ENCODE measurements around the gene MED22. TPM values are rescaled to one million over a fixed set of nuclear protein-coding genes. Genes with fewer than 3 reads are reported as not detected.
A peak's percentile ranks its signal among the peaks of the same experiment; 100 is the strongest.
"Not testable (repeated sequence)": the region's sequence is repeated elsewhere in the genome, so short reads cannot be mapped to it uniquely, and the experiment has no call there.

MED22 gene
- polyA plus RNA-seq, 3 donors = 22.9 to 32.5 (median 29.2) TPM

DNA sequence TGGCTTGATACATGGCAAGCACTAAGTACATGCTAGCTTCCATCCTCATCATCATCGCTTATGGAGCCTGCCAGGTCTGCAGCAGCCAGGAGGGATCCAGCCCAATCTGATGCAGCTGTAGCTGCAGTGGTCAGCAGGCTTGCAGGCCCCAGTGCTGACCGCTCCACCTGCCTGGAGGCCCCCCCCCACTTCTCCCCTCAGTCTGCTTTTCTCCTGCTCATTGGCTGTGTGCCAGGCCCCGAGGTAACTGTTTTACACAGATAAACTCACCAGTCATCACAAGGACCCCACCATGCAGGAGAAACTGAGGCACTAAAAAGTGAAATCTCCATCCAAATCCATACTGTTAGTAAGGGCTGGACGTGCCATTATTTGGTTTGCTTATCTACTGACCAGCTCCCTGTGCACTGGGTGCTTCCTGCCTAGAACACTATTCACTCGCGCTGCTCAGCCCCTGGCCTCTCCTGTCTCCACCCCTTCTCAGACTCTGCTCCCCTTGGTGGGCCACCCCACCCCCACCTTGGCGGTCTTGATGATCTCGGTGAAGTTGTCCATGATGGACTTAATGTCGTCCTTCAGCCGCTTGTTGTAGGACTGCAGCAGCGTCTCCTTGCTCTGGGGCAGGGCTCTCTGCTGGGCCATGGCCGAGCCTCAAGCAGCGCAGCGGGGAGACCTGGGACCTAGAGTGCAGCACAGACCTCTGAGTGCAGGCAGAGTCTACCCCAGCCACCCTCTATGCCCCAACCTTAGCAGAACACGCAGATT, 1.7 kb downstream of the MED22 start:
- no peak for DNase-seq (ENCODE audit: extremely low read depth in 1 of 11, low read depth in 9 of 11, low spot score in 4 of 11)

DNA sequence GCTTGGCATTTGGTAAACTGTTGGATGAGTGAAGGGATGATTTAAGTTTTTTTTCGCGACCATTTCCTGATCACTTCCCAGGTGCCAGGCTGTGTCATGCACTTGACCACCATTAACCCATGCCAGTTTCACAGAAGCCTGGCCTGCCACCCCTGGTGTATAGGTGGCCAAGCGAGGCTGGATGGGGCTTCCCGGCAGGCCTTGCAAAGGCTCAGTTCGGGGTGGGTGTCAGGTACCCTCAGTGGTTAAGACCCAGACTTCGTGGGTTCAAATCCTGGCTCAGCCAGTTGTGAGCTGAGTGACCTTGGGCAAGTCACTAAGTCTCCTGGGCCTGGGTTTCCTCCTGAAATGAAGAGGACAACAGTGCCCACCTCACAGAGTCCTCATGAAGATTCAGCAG, 2.3 kb downstream of the MED22 start:
- no peak for DNase-seq (ENCODE audit: extremely low read depth in 1 of 11, low read depth in 9 of 11, low spot score in 4 of 11)

DNA sequence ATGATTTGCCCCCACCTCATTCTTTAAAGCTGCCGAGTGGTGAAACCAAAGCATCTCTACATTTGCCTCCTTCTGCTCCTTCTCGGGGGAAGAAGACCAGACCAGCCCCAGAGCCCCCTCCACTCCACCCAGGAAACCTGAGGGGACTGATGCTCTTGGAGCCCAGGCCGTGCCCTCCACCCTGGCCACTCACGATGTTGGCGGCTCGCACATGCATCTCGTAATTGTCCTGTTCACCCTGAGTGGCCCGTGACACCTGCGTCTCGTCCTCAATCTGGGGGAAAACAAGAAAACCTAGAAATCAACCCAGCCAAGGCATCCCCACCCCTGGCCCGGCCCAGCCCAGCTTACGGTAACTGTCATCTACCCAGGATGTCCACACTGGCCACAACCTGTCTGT, 3.0 kb downstream of the MED22 start:
- DNase-seq (ENCODE audit: extremely low read depth in 1 of 11, low read depth in 9 of 11, low spot score in 4 of 11) = no peak

DNA sequence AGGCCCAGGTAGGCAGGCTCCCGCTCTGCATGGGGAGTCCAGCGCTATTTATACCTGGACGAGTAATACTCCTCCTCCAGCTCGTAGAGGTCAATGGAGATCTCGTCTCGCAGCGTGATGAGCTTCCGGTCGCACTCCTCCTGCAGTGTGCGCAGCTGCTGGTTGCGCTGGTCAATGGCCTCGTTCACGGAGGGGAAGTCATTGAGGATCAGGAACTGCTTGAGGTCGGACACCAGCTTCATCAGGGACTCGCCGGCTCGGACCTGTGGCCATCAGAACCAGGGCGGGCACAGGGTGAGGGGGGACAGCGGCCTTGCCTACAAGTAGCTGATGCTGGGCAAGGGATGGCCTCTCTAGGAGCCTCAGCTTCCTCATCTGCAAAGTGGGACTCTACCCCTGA, 3.9 kb downstream of the MED22 start:
- DNase-seq (ENCODE audit: extremely low read depth in 1 of 11, low read depth in 9 of 11, low spot score in 4 of 11) = no peak

DNA sequence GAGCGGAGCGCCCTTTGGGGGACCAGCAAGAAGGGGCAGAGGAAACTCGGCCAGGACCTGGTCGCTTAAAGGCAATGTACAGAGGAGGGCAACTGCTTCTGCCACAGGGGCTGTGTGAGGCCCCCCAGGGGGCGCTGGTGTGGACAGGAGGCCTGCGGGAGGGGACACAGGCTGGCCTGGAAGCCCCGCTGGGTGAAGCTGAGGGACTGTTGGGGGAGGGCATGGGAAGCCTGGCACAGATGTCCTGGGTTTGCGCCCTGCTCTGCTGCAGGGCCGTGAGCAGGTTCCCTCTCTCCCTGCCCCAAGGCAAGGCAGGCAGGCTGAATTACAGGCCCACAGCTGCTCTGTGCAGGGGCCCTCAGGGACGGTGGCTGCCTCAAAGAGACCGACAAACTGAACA, 5.4 kb downstream of the MED22 start:
- no peak for DNase-seq (ENCODE audit: extremely low read depth in 1 of 11, low read depth in 9 of 11, low spot score in 4 of 11)

DNA sequence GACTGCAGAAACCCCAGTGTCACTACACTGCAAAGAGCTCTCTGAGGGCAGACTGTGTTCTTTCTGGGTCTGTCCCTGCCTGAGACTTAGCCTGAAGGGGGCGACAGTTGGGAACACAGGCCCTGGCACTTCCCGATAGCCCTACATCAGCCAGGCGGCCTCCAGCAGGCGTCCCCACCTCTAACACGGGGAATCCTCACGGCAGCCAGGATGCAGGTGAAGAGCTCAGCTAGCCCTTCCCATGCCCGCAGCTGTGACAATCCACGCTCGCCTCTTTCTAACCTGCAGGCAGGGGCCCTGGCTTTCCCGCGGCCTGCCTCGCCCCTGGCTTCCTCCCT, 5.9 kb downstream of the MED22 start:
- no peak for DNase-seq (ENCODE audit: extremely low read depth in 1 of 11, low read depth in 9 of 11, low spot score in 4 of 11)

DNA sequence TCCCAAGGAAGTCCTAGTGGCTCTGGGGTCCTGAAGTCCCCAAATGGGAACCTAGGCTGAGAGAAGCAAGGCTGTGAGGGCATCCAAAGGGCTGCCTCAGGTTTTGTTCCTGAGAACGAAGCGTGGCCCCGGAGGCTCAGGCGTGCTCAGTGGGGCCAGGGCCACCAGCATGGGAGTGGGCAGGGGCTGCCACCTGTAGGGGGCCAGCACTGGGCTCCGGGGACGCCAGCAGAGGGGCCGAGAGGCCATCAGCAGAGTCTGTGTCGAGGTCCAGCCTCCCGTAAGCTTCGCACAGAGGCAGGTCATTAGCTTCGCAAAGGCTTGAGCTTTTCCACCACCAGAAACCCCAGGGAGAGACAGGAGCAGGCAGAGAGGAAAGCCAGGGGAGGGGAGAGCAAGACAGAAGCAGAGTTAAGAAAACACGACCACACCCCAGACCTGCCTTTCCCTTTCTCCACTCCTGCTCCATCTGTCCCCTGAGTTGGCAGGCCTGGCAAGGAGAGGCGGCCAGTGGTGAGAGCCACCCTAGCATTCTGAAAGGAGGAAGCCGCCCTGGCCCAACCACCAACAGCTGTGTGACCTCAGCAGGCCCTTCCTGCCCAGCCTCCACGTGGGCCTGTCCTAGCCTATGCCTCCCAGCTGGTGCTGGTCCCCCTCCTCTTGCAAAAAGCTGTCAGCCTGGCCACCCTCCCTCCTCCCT, 6.4 kb downstream of the MED22 start:
- DNase-seq (ENCODE audit: extremely low read depth in 1 of 11, low read depth in 9 of 11, low spot score in 4 of 11) = no peak

DNA sequence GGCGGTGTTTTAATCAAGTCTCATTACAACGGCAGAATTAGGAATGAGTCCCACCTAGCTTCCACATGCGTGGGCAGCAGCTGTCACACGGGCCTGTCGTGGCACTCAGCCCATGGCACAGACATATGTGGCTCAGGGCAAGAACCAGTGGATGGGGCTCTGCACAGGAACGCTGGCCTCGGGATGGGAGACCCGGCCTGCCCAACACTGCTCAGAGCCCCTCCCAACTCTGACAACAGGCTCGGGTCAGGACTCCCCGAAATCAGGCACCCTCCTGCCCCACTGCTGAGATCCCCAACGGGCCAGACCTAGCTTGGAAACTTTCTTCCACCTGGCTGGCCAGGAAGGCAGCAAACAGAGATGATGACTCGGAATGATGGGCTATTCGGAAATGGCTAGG, 7.0 kb downstream of the MED22 start:
- no peak for DNase-seq (ENCODE audit: extremely low read depth in 1 of 11, low read depth in 9 of 11, low spot score in 4 of 11)

DNA sequence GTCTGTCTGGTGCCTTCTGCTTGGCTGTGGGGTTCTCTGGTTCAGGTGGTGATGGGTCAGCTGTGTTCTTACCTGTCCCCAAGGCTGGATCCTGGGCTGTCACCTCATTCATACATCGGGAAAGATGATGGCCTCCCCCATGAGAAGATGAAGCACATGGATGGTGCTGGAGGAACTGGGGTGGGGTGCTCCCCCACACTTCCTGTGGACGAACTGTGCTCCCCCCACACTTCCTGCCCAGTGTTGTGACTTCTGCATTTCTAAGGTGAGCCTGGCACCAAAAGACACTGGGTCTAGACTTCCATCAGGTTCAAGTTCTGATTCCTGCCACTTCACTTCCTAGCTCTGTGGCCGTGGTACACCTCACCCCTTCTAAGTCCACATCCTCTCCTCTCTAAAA, 7.7 kb downstream of the MED22 start:
- DNase-seq (ENCODE audit: extremely low read depth in 1 of 11, low read depth in 9 of 11, low spot score in 4 of 11) = no peak

DNA sequence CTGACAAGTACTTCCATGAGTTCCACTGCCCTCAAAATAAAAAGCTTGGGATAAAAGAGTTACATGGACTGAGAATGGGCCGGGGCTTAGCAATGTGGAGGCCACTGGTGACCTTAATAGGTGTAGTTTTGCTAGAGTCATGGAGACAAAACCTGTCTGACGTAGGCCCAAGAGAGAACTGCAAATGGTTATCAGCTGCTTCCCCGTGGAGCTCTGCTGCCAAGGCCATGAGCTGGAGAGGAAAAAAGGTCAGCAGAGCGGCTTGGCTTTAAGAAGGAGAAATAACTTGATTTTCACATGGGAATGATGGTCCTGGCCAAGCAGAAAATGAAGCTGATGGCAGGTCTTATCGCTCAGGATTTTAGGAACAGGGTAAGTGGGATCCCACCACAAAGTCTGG, 8.3 kb downstream of the MED22 start:
- DNase-seq (ENCODE audit: extremely low read depth in 1 of 11, low read depth in 9 of 11, low spot score in 4 of 11) = no peak

DNA sequence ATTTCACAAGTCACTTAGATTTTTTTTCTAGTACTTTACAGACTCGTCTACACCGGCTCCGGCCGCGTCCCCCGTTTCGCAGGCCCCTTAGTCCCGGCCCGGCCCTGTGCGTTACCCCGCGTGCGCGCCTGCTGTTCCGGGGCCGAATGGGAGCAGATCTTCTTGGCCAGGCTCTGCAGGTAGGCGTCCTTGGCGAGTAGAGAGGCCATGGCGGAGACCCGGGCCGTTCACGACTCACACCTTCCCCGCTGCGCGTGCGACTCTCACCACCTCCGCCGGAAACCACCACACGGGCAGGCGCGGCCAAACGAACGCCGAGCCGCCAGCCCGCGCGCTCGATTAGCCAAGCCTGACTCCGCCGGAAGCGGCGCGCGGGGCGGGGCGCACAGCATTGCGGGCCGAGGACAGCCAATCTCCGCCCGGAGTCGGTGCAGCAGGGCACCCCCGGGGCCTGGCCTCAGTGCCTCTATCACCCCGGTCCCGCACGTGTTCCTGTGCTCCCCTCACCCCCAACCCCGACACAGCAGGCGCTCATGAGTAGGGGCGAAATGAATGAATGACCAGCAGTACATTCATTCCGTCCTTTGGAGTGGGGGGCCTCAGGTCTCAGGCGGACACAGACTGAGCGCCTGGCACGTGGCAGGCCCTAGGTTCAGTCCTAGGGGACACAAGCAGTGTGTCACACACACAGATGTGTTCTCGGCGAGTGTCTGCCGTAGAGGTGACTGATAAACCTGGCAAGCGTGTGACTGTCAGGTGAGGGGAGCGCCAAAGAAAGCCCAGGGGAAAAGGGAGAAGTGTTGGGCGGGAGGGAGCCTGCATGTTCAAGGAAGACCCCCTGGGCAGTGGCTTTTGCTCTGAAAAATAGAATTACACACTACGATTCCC, 11.8 kb downstream of the MED22 start, which contains the start of gene SURF6:
Gene SURF6 (minus strand): TSS at position 265 of the 888 bp plus-strand sequence. CDS start 56 bp downstream, at position 209.
- DNase-seq (ENCODE audit: extremely low read depth in 1 of 11, low read depth in 9 of 11, low spot score in 4 of 11) = peak; percentile 64 to 90 (median 81)

DNA sequence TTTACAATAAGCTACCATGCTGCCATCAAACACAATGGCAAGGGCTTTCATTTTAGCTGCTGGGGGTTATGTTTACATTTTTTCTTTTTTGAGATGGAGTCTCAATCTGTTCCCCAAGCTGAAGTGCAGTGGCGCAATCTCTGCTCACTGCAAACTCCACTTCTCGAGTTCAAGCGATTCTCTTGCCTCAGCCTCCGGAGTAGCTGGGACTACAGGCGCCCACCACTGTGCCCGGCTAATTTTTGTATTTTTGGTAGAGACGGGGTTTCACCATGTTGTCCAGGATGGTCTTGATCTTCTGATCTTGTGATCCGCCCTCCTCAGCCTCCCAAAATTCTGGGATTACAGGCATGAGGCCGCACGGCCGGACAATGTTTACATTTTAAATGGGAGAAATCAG, 13.0 kb downstream of the MED22 start:
- DNase-seq (ENCODE audit: extremely low read depth in 1 of 11, low read depth in 9 of 11, low spot score in 4 of 11) = not testable (repeated sequence)

DNA sequence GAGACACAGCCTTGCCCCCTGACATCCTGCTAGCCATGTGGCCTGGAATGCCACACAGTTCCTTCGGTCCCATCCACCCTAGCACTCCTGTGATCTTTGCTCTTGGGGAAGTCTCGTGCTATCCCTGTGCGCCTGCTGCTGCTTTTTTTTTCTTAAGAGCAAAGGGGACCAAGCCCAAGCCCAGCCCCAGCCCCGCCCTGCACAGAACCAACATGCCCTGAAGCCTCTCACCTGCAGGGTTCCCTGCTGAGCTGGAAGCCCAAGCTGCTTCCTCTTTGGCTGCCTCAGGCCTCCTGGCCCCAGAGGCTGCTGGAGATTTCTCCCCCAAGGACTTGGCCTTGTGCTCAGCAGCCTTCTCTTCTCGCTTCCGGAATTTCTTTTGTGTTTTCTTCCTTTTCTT, 13.8 kb downstream of the MED22 start:
- DNase-seq (ENCODE audit: extremely low read depth in 1 of 11, low read depth in 9 of 11, low spot score in 4 of 11) = no peak

DNA sequence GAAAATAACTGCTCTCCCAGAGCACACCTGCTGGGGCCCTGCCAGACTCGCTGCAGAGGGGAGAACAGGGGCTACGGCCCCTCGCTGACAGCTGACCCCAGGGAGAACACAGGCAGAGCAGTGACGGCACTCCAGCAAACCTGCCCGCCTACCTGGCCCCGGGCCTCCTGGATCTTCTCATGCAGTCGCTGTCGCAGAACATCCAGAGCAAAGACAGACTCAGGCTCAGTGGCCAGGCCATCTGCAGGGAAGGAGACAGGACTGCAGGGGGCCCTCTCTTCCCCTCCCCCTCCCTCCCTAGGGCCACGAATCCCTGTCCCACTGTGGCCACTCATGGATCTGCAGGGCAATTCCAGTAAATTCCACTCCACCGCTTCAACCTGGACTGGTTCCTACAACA, 14.4 kb downstream of the MED22 start:
- DNase-seq (ENCODE audit: extremely low read depth in 1 of 11, low read depth in 9 of 11, low spot score in 4 of 11) = no peak

DNA sequence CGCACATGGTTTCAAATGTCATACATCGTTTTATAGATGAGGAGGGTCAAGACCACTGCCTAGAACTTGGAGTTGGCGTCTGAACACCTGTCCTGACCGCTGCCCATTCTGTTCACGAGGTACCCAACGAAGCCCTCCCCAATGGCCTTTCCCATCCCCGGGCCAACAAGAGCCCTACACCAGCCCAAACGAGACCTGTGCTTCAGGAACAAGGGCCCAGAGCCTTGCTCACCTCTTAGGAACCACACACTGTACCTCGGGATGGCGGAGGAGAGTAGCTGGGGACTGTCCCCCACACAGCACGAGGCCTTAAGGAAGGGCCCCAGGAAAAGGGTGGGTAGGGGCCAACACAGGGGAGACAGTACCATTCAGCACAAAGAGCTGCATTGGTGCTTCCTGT, 14.9 kb downstream of the MED22 start:
- DNase-seq (ENCODE audit: extremely low read depth in 1 of 11, low read depth in 9 of 11, low spot score in 4 of 11) = no peak

DNA sequence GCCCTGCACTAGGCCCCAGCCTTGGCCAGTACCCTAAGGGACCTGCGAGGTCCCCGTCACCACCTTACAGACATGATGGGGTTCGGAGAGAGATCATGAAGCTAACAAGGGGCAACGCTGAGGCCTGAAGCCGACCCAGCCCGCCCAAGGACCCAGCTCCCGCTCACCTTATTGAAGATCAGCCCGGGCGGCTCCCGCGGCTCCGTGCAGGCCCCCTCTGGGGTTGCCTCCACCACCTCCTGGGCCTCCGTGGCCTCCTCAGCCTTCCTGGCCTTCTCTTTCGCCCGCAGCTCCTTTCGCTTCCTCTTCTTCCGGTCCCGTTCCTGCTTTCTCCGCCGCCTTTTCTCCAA, 15.6 kb downstream of the MED22 start:
- DNase-seq (ENCODE audit: extremely low read depth in 1 of 11, low read depth in 9 of 11, low spot score in 4 of 11) = no peak

DNA sequence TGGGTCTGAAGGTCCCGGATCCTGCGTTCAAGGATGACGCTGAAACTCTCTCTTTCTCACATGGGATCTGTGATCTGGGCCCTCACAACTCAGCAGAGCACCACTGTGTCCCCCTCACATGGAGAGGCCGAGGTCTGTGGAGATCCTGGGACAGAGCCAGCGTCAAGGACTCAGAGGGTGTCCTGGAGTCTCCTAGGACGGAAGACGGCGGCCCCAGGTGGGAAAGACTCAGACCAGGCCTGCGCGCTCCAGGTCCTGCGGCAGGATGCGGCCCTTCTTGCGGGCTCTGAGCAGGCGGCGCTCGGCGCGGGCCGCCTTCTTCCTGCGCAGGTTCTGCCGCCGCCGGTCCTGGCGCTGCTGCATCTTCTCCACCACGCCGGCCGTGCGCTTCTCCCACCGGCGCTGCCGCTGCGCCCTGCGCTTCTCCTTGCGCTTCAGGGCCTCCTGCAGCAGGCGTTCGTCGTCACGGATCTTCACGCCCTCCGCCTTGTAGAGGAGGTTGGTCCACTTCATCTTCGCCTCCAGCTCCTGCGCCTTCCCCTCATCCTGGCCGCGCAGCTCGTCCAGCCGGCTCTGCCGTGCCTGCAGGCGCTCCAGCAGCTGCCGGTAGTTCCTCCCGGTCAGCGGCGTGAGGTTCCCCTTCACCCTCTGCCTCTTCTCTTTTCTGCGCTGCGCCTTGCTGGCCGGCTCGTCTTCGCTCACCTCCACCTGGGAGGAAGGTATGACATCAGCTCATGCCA, 16.1 kb downstream of the MED22 start:
- no peak for DNase-seq (ENCODE audit: extremely low read depth in 1 of 11, low read depth in 9 of 11, low spot score in 4 of 11)

DNA sequence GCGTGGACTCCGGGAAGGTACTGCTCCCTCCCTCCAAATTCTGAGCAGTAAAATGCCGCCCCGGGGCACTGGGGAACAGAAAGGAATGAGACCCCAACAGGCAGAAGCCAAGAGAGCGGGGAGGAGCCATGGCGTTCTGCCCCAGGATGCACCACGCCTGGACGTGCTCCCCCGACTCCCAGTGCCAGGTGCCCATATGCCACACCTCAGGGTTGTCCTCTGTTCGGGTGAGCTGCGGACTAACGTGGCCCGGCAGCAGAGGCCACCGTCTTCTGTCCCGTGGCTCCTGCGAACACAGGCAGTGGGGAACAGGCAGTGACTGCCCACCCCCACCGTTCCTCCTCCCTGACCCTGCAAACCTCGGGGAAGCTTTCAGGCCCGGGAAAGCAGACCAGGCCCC, 16.7 kb downstream of the MED22 start:
- DNase-seq (ENCODE audit: extremely low read depth in 1 of 11, low read depth in 9 of 11, low spot score in 4 of 11) = no peak

Data from renal cortex interstitium (tissue), 11 donors.